Thyroid gland (tissue), 4 donors: ENCODE data around the gene WDR81.

ENCODE experiments used
- POLR2A ChIP-seq, 2 donors: fragments of 450-650 bp; IDR thresholded peaks; one replicate each; pipeline ENCODE4 v1.6.1; 2017; ENCODE audit warnings: antibody characterized with exemption in 2 of 2, mild to moderate bottlenecking in 2 of 2, moderate library complexity in 1 of 2
- TF ChIP-seq, protein P1 (sequence below), 6 experiments: fragments of 200-600 bp in 3 of 6; fragments of 450-650 bp in 3 of 6; sonication (generic) in 3 of 6; IDR thresholded peaks; one replicate each; pipeline ENCODE4 v1.5.1; 2016 to 2019; ENCODE audit warnings: antibody characterized with exemption in 6 of 6, mild to moderate bottlenecking in 2 of 6, inconsistent platforms in 1 of 6, moderate library complexity in 1 of 6

DNA sequence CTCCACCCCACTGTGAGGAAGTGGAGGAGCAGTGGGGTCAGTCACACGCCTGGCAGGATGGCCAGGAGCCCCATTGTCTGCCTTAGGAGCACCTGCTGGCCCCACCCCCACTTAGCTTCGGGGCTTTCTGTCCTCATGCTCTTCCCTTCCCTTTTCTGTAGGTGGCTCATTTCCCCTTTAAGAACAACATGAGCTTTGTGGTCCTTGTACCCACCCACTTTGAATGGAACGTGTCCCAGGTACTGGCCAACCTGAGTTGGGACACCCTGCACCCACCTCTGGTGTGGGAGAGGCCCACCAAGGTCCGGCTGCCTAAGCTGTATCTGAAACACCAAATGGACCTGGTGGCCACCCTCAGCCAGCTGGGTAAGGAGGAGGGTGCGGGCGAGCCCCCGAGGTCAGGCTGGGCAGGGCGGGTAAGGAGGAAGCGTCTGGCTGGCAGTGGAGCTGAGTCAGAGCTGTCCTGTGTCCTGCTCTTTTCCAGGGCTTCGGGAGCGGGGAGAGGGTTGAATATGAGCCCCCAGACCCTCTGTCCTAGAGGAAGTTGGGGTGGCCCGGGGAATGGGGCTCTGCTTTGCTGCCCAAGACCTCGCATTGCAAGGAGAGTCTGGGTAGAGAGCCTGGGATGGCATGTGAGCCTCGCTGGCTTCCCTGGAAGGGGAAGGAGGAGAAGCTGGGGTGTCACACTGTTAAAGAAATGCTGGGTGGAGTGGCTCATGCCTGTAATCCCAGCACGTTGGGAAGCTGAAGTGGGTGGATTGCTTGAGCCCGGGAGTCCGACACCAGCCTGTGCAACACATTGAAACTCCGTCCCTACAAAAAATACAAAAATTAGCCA is 28.1 kb downstream of the WDR81 start:
- TF ChIP-seq, protein P1, sequence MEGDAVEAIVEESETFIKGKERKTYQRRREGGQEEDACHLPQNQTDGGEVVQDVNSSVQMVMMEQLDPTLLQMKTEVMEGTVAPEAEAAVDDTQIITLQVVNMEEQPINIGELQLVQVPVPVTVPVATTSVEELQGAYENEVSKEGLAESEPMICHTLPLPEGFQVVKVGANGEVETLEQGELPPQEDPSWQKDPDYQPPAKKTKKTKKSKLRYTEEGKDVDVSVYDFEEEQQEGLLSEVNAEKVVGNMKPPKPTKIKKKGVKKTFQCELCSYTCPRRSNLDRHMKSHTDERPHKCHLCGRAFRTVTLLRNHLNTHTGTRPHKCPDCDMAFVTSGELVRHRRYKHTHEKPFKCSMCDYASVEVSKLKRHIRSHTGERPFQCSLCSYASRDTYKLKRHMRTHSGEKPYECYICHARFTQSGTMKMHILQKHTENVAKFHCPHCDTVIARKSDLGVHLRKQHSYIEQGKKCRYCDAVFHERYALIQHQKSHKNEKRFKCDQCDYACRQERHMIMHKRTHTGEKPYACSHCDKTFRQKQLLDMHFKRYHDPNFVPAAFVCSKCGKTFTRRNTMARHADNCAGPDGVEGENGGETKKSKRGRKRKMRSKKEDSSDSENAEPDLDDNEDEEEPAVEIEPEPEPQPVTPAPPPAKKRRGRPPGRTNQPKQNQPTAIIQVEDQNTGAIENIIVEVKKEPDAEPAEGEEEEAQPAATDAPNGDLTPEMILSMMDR (IDR thresholded peaks at IDR 0.05): no peak
- TF ChIP-seq POLR2A (IDR thresholded peaks at IDR 0.05): no peak
